Left kidney (tissue), 1 donor: ENCODE results near the gene OR4N5. TPM values are rescaled to one million over a fixed set of nuclear protein-coding genes. Genes with fewer than 3 reads are reported as not detected.

Source experiments
- polyA plus RNA-seq: library from polyadenylated mRNA; unstranded; fragments of 120-200 nt; gene quantifications from one replicate; pipeline ENCODE4 v1.2.1, GENCODE V29; 2013; ENCODE audit not compliant: insufficient read length

OR4N5 gene
- polyA plus RNA-seq, 1 donor = not detected

Other genes with a start within 250 kb of the OR4N5 start
- not detected for gene OR4K5, start 218.2 kb upstream of the OR4N5 start, polyA plus RNA-seq
- gene OR4K1, start 207.9 kb upstream of the OR4N5 start, polyA plus RNA-seq = not detected
- gene OR4K15, start 163.2 kb upstream of the OR4N5 start, polyA plus RNA-seq = not detected
- not detected for gene OR4Q2, start 136.7 kb upstream of the OR4N5 start, polyA plus RNA-seq
- gene OR4K14, start 119.5 kb upstream of the OR4N5 start, polyA plus RNA-seq = not detected
- gene OR4K13, start 102.8 kb upstream of the OR4N5 start, polyA plus RNA-seq = not detected
- gene OR4L1, start 78.8 kb upstream of the OR4N5 start, polyA plus RNA-seq = not detected
- gene OR4K17, start 28.1 kb upstream of the OR4N5 start, polyA plus RNA-seq = 0.10 TPM
- gene OR11G2, start 52.1 kb downstream of the OR4N5 start, polyA plus RNA-seq = not detected
- not detected for gene OR11H6, start 84.9 kb downstream of the OR4N5 start, polyA plus RNA-seq
- gene OR11H7, start 90.2 kb downstream of the OR4N5 start, polyA plus RNA-seq = 0.98 TPM
- gene OR11H4, start 100.5 kb downstream of the OR4N5 start, polyA plus RNA-seq = 0.13 TPM
- gene TTC5, start 167.1 kb downstream of the OR4N5 start, polyA plus RNA-seq = 28.9 TPM
- gene CCNB1IP1, start 194.5 kb downstream of the OR4N5 start, polyA plus RNA-seq = 127 TPM
- 72.2 TPM for gene PARP2, start 204.8 kb downstream of the OR4N5 start, polyA plus RNA-seq